Caco-2 (cell line): ENCODE data around the gene STAC3. TPM values are rescaled to one million over a fixed set of nuclear protein-coding genes. Genes with fewer than 3 reads are reported as not detected.

ENCODE experiments used
- BruUV-seq: library from RNA; stranded (reverse); fragments of 400-500 nt; replicated peaks from 2 replicates; lab custom pipeline; 2021; lab: Mats Ljungman, UMichigan
- CTCF ChIA-PET: fragments of 300-600 bp; sonication (Branson Sonifier 250); formaldehyde crosslinking; loops from one replicate; lab custom pipeline; 2022; ENCODE audit warnings: antibody characterized with exemption; lab: Charles Lee
- POLR2A ChIA-PET: fragments of 300-600 bp; sonication (Branson Sonifier 250); formaldehyde crosslinking; loops from one replicate; lab custom pipeline; 2022; ENCODE audit warnings: antibody characterized with exemption; lab: Charles Lee
- DNase-seq, 2 experiments: peaks; one replicate each; pipeline versions ENCODE4 v3.0.0 to v3.0.0-alpha.2; 2020 to 2022
- H3K27me3 ChIP-seq: replicated peaks from 2 replicates; pipeline ENCODE4 v1.6.0; 2011; ENCODE audit warnings: low read length; ENCODE audit not compliant: control insufficient read depth, insufficient read depth
- H3K36me3 ChIP-seq: 2 replicates; pipeline ENCODE4 v1.5.1; 2011; ENCODE audit warnings: low read length; ENCODE audit not compliant: control insufficient read depth, insufficient read depth
- H3K4me1 ChIP-seq: fragments of 250-450 bp; sonication (Bioruptor Pico); 2 replicates; pipeline ENCODE4 v1.5.1; 2020; ENCODE audit warnings: mild to moderate bottlenecking
- H3K4me3 ChIP-seq: 2 replicates; pipeline ENCODE4 v1.5.1; 2011; ENCODE audit warnings: low read depth, mild to moderate bottlenecking, control low read depth, low read length
- H3K9me3 ChIP-seq: fragments of 250-450 bp; sonication (Bioruptor Pico); 2 replicates; pipeline ENCODE4 v1.5.1; 2020; ENCODE audit warnings: mild to moderate bottlenecking, moderate library complexity
- H3K27ac Mint-ChIP-seq: one replicate; pipeline ENCODE4 v1.8.0; 2022; ENCODE audit warnings: mixed read lengths; ENCODE audit not compliant: unreplicated experiment
- H3K27me3 Mint-ChIP-seq: one replicate; pipeline ENCODE4 v1.8.0; 2022; ENCODE audit warnings: mixed read lengths; ENCODE audit not compliant: insufficient read depth, unreplicated experiment
- H3K36me3 Mint-ChIP-seq: one replicate; pipeline ENCODE4 v1.8.0; 2022; ENCODE audit warnings: mild to moderate bottlenecking, mixed read lengths; ENCODE audit not compliant: insufficient read depth, unreplicated experiment
- H3K4me1 Mint-ChIP-seq: one replicate; pipeline ENCODE4 v1.8.0; 2022; ENCODE audit warnings: low read depth, mixed read lengths; ENCODE audit not compliant: unreplicated experiment
- H3K4me3 Mint-ChIP-seq: one replicate; pipeline ENCODE4 v1.8.0; 2022; ENCODE audit warnings: mild to moderate bottlenecking, moderate library complexity, mixed read lengths; ENCODE audit not compliant: unreplicated experiment
- H3K9me3 Mint-ChIP-seq: one replicate; pipeline ENCODE4 v1.8.0; 2022; ENCODE audit warnings: mixed read lengths; ENCODE audit not compliant: unreplicated experiment
- CTCF ChIP-seq, 2 experiments: fragments of 200-600 bp in 1 of 2; IDR thresholded peaks; 1 replicate in 1 of 2; 2 replicates in 1 of 2; pipeline versions ENCODE4 v1.5.1 to v1.8.0; 2011 to 2022; ENCODE audit warnings: antibody characterized with exemption in 1 of 2, control low read depth in 1 of 2, inconsistent platforms in 1 of 2, low read depth in 1 of 2, low read length in 1 of 2, mild to moderate bottlenecking in 1 of 2, moderate library complexity in 1 of 2; ENCODE audit not compliant: insufficient read depth in 1 of 2, severe bottlenecking in 1 of 2, unreplicated experiment in 1 of 2
- intact Hi-C: fragments of 100-400 bp; cut with micrococcal nuclease; formaldehyde crosslinking; loops from one replicate; pipeline ENCODE4 v1.10.0; 2022; ENCODE audit not compliant: unreplicated experiment
- total RNA-seq: library from RNA; stranded (reverse); gene quantifications from 2 replicates; pipeline ENCODE4 v1.2.3, GENCODE V29; 2022

The STAC3 gene
- total RNA-seq, 1 experiment from 2014 or later: 0.70 TPM

- Histone ChIP-seq H3K36me3 (peaks cover 8% of the 10 kb centered on the region), H3K9me3 (no peaks in the 10 kb centered on the region), H3K4me1 (peaks cover 10% of the 10 kb centered on the region), H3K4me3 (no peak overlapping the region), H3K27me3 (peaks cover 4% of the 10 kb centered on the region)
- Mint-ChIP-seq H3K4me3 (no peak overlapping the region), H3K4me1 (peaks cover 32% of the 10 kb centered on the region), H3K27me3 (peaks cover 4% of the 10 kb centered on the region), H3K9me3 (no peaks in the 10 kb centered on the region), H3K27ac (no peak overlapping the region), H3K36me3 (peaks cover 95% of the 10 kb centered on the region)
- no peak for DNase-seq
- BruUV-seq: no TSS peak
- ChIA-PET CTCF (no interaction called here), POLR2A (no interaction called here)
- intact Hi-C loops: loop anchor here (2.0 kb wide), 1 partner anchor 59 kb away; no protein-coding TSS in a partner anchor
- TF ChIP-seq CTCF (IDR thresholded peaks at IDR 0.05; ENCODE audit: insufficient read depth in 1 of 2, low read depth in 1 of 2, low read length in 1 of 2, severe bottlenecking in 1 of 2, unreplicated experiment in 1 of 2): no peak
Observed at GRCh38 chr12:57235728-57236131, 15.3 kb downstream of the STAC3 start.

- peaks cover 31% of the 10 kb centered on the region for H3K4me1 Mint-ChIP-seq
- peak in 1 of 2 experiments; percentile 36 for DNase-seq
- intact Hi-C loops: no loop called here
- no peaks in the 10 kb centered on the region for H3K9me3 Mint-ChIP-seq
- Histone ChIP-seq H3K27me3 (peaks cover 4% of the 10 kb centered on the region), H3K9me3 (no peaks in the 10 kb centered on the region), H3K36me3 (peaks cover 8% of the 10 kb centered on the region), H3K4me3 (no peak overlapping the region), H3K4me1 (peaks cover 12% of the 10 kb centered on the region; the same call in 1 of the 2 replicates)
- no peak overlapping the region for H3K27ac Mint-ChIP-seq
- peaks cover 95% of the 10 kb centered on the region for H3K36me3 Mint-ChIP-seq
- POLR2A ChIA-PET: no interaction called here
- BruUV-seq: no TSS peak
- no peak for TF ChIP-seq CTCF (IDR thresholded peaks at IDR 0.05; ENCODE audit: insufficient read depth in 1 of 2, low read depth in 1 of 2, low read length in 1 of 2, severe bottlenecking in 1 of 2, unreplicated experiment in 1 of 2)
- H3K4me3 Mint-ChIP-seq: no peak overlapping the region
- H3K27me3 Mint-ChIP-seq: peaks cover 4% of the 10 kb centered on the region
- CTCF ChIA-PET: no interaction called here
Observed at GRCh38 chr12:57235017-57235727, 15.8 kb downstream of the STAC3 start.

GRCh38 chr12:57234571-57235016 is 16.4 kb downstream of the STAC3 start:
- Histone ChIP-seq H3K9me3 (no peaks in the 10 kb centered on the region), H3K4me3 (no peak overlapping the region), H3K4me1 (peaks cover 9% of the 10 kb centered on the region; the same call in 1 of the 2 replicates), H3K27me3 (peaks cover 3% of the 10 kb centered on the region), H3K36me3 (peaks cover 8% of the 10 kb centered on the region)
- H3K27me3 Mint-ChIP-seq: peaks cover 2% of the 10 kb centered on the region
- peaks cover 28% of the 10 kb centered on the region for H3K4me1 Mint-ChIP-seq
- no peaks in the 10 kb centered on the region for H3K9me3 Mint-ChIP-seq
- BruUV-seq: no TSS peak
- intact Hi-C loops: no loop called here
- H3K27ac Mint-ChIP-seq: no peak overlapping the region
- CTCF ChIA-PET: no interaction called here
- DNase-seq: no peak
- H3K4me3 Mint-ChIP-seq: no peak overlapping the region
- H3K36me3 Mint-ChIP-seq: peaks cover 98% of the 10 kb centered on the region
- no peak for TF ChIP-seq CTCF (IDR thresholded peaks at IDR 0.05; ENCODE audit: insufficient read depth in 1 of 2, low read depth in 1 of 2, low read length in 1 of 2, severe bottlenecking in 1 of 2, unreplicated experiment in 1 of 2)
- POLR2A ChIA-PET: no interaction called here
